Nephron progenitor cell (in vitro differentiated cells): ENCODE data around the gene NRG3.
"Not testable (repeated sequence)": the region's sequence is repeated elsewhere in the genome, so short reads cannot be mapped to it uniquely, and the experiment has no call there.

Experiments
- DNase-seq: peaks from one replicate; pipeline ENCODE4 v3.0.0; 2021
- H3K27ac Mint-ChIP-seq: 2 replicates; pipeline ENCODE4 v1.8.0; 2021; ENCODE audit warnings: mild to moderate bottlenecking, moderate library complexity, mixed read lengths
- H3K27me3 Mint-ChIP-seq: 2 replicates; pipeline ENCODE4 v1.8.0; 2021; ENCODE audit warnings: mild to moderate bottlenecking, low read depth, mixed read lengths; ENCODE audit not compliant: poor library complexity
- H3K36me3 Mint-ChIP-seq: 2 replicates; pipeline ENCODE4 v1.8.0; 2021; ENCODE audit warnings: low read depth, mixed read lengths
- H3K4me1 Mint-ChIP-seq: 2 replicates; pipeline ENCODE4 v1.8.0; 2021; ENCODE audit warnings: mixed read lengths
- H3K4me3 Mint-ChIP-seq: 2 replicates; pipeline ENCODE4 v1.8.0; 2021; ENCODE audit warnings: mild to moderate bottlenecking, moderate library complexity, mixed read lengths
- H3K9me3 Mint-ChIP-seq: 2 replicates; pipeline ENCODE4 v1.8.0; 2021; ENCODE audit warnings: mild to moderate bottlenecking, moderate library complexity, mixed read lengths
- CTCF ChIP-seq: fragments of 200-600 bp; sonication (generic); IDR thresholded peaks from 2 replicates; pipeline ENCODE4 v1.5.0; 2021; ENCODE audit warnings: antibody characterized with exemption

NRG3 gene

DNA sequence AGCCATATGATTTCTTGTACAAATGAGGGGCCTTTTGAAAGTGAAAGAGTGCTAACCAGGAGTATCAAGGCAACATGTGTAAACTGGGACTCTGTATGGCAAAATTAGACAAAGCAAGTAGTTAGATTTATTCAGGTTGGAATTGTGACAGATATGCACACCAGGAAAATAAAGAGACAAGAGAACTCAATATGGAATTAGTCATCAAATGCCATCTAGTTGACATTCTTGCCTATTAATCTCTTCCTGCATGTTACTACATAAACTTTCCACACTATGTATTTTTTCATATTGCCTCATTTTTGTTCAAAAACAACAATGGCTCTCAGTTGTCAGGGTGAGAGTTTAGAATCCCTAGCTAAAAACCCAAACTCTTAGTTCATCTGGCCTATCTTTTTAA is 799.0 kb downstream of the NRG3 start:
- TF ChIP-seq CTCF, result no peak
- Mint-ChIP-seq H3K4me3 (no peak overlapping the region), H3K27ac (no peak overlapping the region), H3K36me3 (peaks cover 17% of the 10 kb centered on the region), H3K27me3 (no peaks in the 10 kb centered on the region), H3K4me1 (peaks cover 5% of the 10 kb centered on the region), H3K9me3 (peaks cover 37% of the 10 kb centered on the region)
- no peak for DNase-seq

GRCh38 chr10:82677932-82678331 is 802.9 kb downstream of the NRG3 start:
- peaks cover 34% of the 10 kb centered on the region for H3K9me3 Mint-ChIP-seq
- H3K36me3 Mint-ChIP-seq, result peaks cover 17% of the 10 kb centered on the region
- H3K27ac Mint-ChIP-seq, result peak overlapping the region; percentile 76
- not testable (repeated sequence) for H3K4me1 Mint-ChIP-seq, H3K27me3 Mint-ChIP-seq, H3K4me3 Mint-ChIP-seq, DNase-seq

- H3K27me3 Mint-ChIP-seq, H3K4me3 Mint-ChIP-seq, DNase-seq, H3K4me1 Mint-ChIP-seq: not testable (repeated sequence)
- peak overlapping the region; percentile 79 for H3K27ac Mint-ChIP-seq
- H3K9me3 Mint-ChIP-seq, result peaks cover 31% of the 10 kb centered on the region
- peaks cover 17% of the 10 kb centered on the region for H3K36me3 Mint-ChIP-seq
Measured at GRCh38 chr10:82678451-82678850, 803.5 kb downstream of the NRG3 start.

DNA sequence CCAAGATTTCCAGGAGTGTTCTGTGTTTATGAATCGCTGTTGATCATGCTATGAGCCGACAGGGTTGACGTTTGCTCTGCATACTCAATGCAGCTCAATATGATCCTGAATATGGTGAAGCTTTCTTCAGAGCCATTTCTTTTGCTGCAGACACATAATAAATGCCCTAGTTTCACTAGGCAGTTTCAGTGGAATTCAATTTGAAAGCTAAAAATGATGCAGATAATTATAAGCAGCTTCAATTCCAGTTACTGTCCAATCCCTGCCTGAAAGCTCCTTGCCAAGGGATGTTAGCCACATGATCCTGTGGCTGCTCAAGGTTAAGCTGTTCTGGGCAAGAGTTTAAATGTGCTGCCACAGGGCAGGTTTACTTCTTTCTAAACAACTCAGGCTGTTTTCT is 805.6 kb downstream of the NRG3 start:
- DNase-seq, result no peak
- H3K27ac Mint-ChIP-seq, result no peak overlapping the region
- no peak overlapping the region for H3K4me3 Mint-ChIP-seq
- H3K4me1 Mint-ChIP-seq, result no peaks in the 10 kb centered on the region
- TF ChIP-seq CTCF, result no peak
- peaks cover 17% of the 10 kb centered on the region for H3K36me3 Mint-ChIP-seq
- H3K9me3 Mint-ChIP-seq, result peaks cover 27% of the 10 kb centered on the region
- H3K27me3 Mint-ChIP-seq, result no peaks in the 10 kb centered on the region

- Mint-ChIP-seq H3K9me3 (peaks cover 1% of the 10 kb centered on the region), H3K27me3 (no peaks in the 10 kb centered on the region), H3K4me1 (no peaks in the 10 kb centered on the region), H3K4me3 (no peak overlapping the region), H3K27ac (no peak overlapping the region), H3K36me3 (no peaks in the 10 kb centered on the region)
- no peak for DNase-seq
- no peak for TF ChIP-seq CTCF
Measured at GRCh38 chr10:82683945-82684344, 809.0 kb downstream of the NRG3 start.

GRCh38 chr10:82685087-82685486 is 810.1 kb downstream of the NRG3 start:
- H3K36me3 Mint-ChIP-seq, result no peaks in the 10 kb centered on the region
- no peak for DNase-seq
- H3K27ac Mint-ChIP-seq, result no peak overlapping the region
- no peaks in the 10 kb centered on the region for H3K27me3 Mint-ChIP-seq
- no peaks in the 10 kb centered on the region for H3K4me1 Mint-ChIP-seq
- H3K4me3 Mint-ChIP-seq, result no peak overlapping the region
- no peaks in the 10 kb centered on the region for H3K9me3 Mint-ChIP-seq
- no peak for TF ChIP-seq CTCF

GRCh38 chr10:82691211-82691610 is 816.2 kb downstream of the NRG3 start:
- Mint-ChIP-seq H3K4me1 (no peaks in the 10 kb centered on the region), H3K27me3 (no peaks in the 10 kb centered on the region), H3K27ac (no peak overlapping the region), H3K4me3 (no peak overlapping the region), H3K9me3 (peaks cover 21% of the 10 kb centered on the region), H3K36me3 (peaks cover 5% of the 10 kb centered on the region)
- DNase-seq, result no peak
- TF ChIP-seq CTCF, result no peak
